Ecto neural progenitor cell (in vitro differentiated cells): ENCODE data around the gene P2RX4.
"Not testable (repeated sequence)": the region's sequence is repeated elsewhere in the genome, so short reads cannot be mapped to it uniquely, and the experiment has no call there.

Experiments
- DNase-seq: peaks from one replicate; pipeline ENCODE4 v3.0.0-alpha.2; 2018; ENCODE audit warnings: low spot score

Gene P2RX4

DNA sequence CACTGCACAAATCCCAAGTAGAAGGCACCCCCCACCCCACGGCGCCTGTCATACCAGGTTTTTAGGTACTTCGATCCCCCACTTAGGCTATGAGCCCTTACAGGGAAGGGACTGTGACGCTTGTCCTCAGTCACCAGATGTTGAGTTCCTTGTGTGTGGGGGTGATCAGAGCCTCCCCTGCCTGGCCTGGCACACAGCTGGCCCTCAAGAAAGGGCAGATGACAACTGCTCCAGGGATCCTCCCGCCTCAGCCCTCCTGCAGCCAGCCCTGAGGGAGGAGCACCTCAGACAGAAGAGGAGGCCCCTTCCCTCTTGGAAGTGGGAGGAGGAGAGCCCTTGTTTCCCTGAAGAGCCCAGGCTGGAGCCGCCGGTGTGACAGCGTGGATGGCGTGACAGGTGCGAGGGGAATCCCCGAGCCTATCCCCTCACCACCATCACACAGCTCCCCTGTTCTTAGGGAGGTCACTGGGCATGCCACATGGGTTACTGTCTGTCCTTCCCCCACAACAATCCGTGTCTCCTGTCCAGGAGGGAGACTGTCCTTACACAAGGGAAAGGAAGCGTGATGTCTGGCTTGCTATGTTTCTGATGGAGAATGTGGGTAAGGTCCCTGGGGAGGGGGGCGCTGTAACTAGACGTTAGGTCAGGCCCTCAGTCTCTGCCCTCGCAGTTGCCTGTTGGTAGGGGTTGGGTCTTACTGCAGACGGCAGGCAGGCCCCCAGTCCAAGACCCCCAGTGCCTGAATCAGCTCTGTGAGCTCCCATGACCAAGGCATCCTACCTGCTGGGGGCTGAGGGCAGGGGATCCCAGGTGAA, 31.4 kb downstream of the P2RX4 start:
- DNase-seq, result no peak

DNA sequence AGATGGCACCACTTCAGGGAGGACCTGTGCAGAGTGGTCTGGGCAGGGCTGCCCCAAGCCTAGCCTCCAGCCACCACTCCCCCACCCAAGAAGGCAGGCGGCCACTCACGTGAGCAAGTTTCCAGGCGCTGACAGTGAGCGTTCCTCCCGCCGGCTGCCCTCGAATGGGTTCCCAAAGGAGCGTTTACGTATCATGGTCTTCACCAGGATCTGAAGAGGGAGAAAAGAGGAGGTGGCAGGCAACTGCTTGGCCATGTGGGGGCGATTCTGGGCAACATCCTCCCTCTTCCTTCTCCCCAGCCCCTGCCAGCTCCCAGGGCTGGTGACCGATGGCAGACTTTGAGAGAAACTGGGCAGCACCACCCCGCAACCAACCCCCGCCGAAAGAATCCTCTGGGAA, 35.1 kb downstream of the P2RX4 start:
- no peak for DNase-seq

DNA sequence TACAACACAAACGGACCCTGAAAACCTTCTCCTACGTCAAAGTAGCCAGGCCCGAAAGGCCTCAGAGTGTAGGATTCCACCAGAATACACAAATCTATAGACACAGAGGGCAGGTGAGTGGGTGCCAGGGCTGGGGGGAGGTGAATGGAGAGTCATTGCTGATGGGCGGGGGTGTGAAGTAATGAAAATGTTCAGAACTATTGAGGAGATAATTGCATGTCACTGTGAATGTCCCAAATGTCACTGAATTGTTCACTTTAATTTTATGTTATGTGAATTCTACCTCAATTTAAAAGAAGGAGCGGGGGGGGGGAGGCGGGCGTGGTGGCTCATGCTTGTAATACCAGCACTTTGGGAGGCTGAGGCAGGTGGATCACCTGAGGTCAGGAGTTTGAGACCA, 36.0 kb downstream of the P2RX4 start:
- no peak for DNase-seq

DNA sequence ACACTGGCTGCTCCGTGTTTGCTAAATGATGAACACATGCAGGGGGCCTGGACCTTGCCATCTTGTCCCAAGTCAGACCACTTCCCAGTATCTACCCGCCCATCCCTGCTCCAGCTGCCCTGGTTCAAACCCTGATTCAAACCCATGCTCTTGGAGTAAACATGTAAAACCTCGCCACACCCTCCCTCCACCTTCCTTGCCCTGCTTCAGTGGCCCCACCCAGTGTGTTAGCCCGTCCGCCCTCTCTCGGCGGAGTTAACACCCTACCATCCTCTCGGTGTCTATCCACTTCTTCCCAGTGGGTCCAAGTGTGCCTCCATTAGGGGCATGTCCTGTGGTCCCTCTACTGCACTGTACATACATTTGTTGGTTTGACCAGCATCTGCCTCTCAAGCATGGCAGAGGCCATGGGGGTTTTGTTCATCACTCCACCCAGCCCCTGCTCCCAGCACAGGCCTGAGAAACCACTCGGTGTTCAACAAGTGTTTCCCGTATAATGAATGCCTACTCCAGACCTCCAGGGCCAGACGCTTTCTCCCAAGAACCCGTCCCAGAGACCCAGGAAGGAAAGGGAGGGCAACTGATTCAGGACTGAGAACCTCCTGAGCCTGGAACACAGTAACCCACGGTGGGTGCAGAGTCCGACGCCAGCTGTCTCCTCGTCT, 37.1 kb downstream of the P2RX4 start:
- DNase-seq, result no peak

DNA sequence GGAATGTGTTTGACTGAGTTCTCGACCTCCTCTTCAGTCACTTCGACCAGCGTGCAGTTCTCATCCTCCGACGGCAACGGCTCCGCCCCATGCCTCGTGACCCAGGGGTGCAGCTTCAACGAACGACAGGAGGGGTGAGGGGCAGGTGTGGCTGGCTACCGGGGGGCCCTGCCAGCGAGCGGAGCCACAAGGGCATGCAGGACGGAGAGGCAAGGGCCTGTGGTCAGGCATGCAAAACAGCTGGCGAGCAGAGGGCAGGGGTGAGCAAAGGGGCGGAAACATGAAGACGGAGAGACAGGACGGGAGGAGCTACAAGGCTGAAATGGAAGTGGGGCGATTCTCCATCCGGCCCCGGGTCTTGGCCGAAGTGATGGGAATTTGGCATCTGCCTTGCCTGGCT, 38.7 kb downstream of the P2RX4 start:
- DNase-seq, result no peak

DNA sequence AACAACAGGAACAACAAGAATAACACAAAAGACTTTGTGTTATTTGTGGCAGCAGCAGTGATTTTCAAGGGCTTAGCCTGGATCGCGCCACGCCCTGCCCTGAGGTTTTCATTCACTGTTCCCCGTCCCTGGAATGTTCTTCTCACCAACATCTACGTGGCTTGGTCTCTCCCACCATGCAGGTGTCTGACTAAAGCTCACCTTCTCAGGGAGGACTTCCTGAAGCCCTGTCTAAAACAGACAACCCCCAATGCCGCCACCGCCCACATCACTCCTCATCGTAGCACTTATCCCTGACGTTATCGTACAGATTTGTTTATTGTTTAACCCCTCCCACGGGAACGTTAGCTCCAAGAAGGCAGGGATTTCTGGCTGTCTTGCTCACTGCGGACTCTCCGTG, 40.4 kb downstream of the P2RX4 start:
- DNase-seq, result no peak

DNA sequence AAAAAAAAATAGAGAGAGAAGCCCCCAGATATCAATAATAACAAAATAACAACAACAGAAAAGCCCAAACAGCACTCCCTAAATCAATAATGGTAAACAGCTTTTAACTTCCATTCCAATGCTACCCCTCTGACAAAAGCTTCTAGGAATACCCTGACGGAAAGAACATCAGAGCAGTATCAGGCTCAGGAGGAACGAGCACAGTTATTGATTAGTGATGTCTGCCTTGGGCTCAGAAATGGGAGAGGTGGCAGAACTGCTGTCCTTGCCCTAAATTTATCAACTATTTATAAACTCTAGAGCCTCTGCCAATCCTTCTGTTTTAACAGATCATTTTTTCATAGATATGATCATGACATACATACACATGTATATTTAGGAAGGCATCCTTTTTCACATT, 41.9 kb downstream of the P2RX4 start:
- DNase-seq, result no peak

DNA sequence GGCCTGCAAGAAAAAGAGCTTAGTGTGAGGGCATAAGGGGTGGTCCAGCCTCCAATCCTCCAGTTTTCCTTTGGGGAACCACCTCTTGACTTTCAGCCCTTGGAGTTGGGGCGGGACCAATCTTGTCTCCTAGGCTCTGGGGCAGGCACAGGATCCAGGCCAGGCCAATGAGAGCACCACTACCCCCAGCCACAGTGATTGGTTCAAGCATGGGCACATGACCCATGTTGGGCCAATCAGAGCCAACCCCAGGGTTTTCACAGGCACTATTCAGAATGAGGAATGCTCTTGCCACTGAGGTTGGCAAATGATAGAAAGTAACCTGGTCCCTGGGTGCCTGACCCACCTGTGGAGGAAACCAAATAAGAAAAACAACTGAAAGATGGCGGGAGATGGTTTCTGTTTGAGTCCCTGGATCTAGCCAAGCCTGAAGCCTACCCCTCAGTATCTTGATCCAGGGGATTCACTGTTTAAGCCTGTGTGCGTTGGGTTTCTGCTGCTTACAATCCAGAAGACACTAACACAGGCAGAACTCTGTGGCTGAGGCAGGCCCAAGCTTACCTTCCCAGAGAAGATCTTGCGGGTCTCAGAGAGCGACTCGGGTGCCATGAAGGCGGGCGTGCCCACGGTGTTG, 42.9 kb downstream of the P2RX4 start:
- DNase-seq, result no peak

DNA sequence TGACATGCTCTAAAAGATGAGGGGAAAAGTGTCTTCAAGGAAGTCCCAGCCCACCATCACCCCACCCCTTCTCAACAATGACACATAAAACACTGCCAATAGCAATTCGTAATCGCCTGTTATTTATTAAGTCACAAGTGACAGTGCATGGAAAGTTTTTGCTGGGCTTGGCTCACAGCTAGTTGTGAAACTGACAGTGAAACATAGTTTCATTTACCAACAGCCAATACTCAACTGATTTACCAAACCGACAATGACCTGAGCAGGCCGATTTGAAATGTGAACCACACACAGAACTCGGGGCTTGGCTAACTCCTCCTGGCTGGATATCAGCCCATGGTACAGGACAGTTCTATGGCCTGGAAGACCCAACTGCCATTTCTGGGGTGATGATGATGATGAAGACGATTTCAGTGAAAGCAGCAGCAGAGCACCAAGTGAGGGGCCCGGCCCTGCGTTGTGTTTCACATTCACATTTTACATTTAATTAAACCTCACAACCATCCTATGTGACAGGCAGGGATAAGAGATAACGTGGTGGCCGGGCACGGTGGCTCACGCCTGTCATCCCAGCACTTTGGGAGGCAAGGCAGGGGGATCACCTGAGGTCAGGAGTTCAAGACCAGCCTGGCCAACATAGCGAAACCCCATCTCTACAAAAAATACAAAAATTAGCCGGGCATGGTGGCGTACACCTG, 43.9 kb downstream of the P2RX4 start:
- DNase-seq, result no peak

DNA sequence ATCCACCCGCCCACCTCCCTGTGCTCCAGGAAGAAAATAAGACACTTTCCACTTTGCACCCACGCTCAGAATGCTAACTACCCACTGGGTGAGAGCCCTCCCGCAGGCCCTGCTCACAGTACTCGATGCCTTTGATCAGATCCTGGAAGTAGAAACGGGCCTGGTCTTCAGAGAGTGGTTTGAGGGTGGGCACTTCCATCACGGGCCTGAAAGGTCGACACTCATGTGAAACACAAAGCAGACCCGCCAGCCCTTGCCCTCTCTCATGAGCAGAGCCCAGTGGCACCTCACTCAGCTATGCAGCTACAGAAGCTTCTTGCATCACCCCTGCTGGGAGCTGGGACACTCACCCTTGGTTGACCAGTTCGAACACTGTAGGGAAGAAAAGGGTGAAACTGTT, 45.5 kb downstream of the P2RX4 start:
- DNase-seq, result no peak

DNA sequence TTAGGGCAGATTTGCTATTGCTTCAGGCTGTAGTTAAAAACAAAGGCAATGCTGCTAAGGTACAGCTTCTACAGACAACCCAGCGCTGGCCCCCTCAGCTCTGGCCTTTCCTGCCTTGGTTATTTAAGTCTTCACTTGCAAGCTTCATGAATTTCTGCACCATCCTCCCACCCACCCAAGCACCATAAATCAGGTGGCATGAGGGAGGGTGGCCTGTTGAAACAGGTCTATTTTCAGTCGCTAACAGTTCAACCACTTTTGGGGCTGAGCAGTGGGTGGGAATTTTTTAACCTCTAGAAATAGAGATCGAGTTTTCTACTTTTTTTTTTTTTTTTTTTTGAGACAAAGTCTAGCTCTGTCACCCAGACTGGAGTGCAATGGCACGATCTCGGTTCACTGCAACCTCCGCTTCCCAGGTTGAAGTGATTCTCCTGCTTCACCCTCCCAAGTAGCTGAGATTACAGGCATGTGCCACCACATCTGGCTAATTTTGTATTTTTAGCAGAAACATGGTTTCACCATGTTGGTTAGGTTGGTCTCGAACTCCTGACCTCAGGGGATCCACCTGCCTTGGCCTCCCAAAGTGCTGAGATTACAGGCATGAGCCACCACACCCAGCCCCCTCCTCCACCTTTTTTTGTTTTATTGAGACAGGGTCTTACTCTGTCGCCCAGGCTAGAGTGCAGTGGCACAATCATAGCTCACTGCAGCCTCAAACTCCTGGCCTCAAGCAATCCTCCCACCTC, 47.9 kb downstream of the P2RX4 start:
- DNase-seq, result not testable (repeated sequence)

DNA sequence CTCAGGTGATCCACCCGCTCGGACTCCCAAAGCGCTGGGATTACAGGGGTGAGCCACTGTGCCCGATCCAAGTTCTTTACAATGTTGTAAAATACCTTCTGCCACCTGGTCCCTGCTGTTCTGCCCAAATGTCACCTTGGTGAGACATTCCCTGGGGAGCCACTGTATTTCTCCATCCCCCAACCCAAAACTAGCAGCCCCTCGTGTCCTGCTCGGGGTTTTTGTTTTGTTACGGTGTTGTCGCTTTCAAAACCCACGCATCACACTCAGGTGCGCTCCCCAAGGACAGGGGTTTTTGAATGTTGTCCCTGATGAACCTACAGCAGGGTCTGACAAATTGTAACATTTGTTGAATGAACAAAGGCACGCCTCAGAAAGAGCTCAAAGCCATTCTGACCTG, 49.1 kb downstream of the P2RX4 start:
- DNase-seq, result no peak

DNA sequence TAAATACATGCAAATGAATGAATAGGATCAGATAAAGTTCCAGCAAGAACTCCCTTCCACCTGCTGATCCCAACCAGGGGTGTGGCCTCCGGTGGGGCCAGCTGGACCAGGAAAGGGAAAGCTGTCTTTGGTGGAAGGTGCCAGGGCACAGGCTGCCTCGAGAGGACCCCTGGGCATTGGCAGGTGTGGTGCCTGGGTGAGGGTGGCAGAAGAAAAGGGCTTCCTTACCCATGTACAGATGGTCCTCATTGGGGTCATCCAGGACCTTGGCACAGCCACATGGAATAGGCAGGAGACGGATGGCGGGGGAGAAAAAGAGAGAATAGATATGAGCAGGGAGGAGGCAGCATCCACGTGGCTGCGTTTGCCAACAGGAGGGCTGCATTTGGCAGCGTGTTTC, 50.2 kb downstream of the P2RX4 start:
- DNase-seq, result no peak

DNA sequence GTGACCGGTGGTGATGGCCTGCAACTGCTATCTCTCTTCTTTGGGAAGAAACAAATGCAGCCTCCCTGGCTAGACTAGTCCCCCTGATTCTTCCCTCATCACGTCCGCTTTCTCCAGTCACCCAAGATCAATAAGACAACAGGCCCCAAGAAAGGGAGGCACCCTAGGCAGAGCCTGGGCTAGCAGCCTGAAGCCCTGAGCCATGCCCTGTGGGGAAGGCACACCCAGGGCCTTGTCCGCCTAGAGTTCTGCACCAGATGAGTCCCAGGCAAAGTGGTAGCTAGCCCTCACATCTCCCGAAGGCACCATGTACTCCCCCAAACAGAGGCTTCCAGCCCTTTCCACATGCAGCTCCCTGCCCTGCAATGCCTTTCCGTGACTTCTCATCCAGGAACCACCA, 51.5 kb downstream of the P2RX4 start:
- no peak for DNase-seq

DNA sequence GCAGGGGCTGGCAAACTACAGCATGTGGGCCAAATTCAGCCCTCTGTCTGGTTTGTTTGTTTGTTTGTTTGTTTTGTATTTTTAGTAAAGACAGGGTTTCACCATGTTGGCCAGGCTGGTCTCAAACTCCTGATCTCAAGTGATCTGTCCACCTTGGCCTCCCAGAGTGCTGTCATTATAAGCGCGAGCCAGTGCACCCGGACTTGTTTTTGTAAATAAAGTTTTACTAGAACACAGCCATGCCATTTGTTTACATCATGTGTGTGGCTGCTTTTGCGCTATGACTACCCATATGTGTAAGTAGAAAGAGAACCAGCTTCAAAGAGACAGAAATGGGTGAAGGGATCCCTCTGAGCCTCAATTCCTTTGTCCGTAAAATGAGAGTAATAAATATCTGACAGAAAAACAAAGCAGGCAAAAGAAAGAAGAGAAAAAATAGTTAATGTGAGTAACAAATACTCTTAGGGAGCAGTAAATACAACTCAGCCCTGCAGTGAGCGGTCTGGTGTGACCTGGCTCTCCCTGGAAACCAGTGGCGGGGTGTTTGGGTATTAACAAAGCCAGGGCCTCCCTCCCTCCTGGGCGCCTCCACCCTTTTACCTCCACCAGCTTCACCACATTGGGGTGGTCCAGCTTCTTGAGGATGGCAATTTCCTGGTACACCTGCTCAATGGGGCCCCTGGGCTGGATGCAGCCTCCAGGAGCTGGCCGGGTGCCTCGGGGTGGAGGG, 53.4 kb downstream of the P2RX4 start:
- no peak for DNase-seq

DNA sequence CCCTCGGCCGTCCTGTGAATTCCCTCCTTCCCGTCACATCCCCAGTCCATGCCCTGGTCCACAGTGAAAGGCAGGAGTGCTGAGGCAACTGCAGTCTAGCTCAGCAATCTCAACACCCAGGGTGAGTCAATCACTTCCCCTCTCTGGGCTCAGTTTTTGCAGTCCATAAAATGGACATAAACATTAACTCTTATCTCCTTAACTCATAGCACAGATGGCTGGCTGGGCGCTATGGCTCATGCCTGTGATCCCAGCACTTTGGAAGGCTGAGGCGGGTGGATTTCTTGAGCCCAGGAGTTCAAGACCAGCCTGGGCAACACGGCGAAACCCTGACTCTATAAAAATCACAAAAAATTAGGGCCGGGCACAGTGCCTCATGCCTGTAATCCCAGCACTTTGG, 54.2 kb downstream of the P2RX4 start:
- no peak for DNase-seq

DNA sequence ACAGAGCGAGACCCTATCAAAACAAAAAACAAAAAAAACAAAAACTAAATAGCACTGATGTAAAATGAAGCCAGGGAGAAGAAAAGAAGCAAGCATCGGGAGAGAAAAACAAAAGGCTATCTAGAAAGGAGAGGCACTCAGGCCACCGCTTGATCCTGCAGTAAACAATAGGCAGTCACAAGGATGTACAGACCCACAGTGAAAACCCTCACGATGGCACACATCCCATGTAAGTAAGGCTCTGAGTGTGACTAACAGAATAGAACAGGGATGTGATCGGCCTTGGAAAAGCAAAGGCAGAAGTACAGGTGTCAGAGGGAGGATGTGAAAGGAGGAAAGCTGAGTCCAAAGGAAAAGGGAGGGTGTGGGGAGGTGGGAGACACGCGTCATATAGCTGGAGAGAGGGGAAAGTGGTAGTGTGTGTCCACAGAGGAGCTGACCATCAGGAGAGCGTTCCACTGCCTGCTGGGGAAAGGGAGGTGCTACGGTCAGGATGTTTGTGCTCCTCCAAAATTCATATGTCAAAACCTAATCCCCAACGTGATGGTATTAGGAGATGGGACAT, 55.1 kb downstream of the P2RX4 start:
- no peak for DNase-seq

DNA sequence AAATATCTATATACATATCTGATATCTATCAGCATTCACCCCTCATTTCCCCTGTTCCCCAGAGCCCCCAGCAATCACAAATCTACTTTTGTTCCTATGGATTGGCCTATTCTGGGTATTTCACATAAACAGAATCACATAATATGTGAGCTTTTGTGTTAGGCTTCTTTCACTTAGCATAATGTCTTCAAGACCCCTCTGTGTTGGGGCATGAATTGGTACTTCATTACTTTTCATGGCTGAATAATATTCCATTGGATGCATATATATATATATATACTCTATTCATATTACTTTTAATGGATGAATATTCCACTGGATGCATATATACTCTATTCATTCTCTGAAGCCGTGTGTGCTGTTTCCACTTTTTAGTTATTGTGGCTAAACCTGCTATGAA, 57.9 kb downstream of the P2RX4 start:
- DNase-seq, result no peak

DNA sequence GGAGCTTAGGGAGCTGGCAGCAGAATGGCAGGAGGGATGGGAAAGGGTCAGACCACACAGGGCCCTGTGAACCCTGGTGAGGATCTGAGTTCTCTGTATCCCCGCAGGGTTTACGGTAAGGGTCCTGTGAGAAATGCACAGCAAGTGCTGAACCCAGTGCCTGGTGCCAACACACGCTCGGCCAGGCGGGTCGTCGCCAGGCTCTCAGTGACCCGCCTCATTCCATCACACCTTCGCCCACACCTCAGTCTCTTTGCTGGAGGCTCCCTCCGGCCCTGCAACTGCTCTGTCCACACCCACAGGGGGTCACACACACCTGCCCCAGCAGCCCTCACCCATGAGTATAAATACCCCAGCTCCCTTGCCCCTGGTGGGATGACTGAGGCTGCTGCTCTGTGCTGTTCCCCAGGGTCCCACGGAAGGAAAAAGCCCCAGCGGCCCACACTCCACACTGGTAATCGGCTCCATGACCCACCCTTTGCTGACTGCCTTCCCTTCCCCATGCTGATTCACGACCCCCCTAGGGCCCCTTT, 63.5 kb downstream of the P2RX4 start:
- no peak for DNase-seq

DNA sequence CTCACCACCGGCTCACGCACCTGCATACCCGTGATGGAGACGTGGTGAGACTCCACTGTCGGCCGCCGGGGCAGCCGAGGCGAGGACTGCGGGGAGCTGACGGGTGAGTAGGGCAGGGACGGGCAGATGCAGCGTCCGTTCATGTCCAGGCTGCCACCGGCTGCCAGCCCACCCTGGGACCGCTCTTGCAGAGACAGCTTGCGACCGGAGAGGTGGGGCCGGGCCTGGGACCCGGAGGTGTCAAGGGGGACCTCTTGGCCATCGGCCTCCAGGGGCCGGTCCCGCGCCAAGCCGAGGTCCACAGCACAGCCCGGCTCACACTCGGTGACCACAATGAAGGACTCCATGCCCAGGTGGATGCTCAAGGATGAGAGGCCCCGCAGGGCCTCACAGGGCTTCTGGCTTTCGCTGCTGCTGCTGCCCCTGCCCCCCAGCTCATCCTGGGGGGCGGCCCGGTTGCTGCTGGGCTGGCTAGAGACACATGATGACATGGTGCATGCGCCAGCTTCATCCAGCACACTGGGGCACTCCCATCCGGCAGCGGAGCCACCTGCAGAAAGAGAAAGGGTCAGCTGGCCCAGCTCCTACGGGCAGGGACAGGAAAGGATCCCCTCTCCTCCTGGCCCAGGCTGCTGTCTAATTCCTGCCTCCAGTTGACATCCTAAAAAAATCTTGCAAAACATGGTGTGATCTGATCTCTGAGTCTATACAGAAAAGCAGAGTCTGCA, 64.3 kb downstream of the P2RX4 start:
- no peak for DNase-seq
